ENCODE data around the gene RAET1E. TPM values are rescaled to one million over a fixed set of nuclear protein-coding genes. Genes with fewer than 3 reads are reported as not detected.

The RAET1E gene
- total and polyA plus RNA-seq, 2 donors (not counting 3 experiments of a cell fraction or from before 2014, with no cell fraction given) = 0.04 TPM; not detected in 1

DNA sequence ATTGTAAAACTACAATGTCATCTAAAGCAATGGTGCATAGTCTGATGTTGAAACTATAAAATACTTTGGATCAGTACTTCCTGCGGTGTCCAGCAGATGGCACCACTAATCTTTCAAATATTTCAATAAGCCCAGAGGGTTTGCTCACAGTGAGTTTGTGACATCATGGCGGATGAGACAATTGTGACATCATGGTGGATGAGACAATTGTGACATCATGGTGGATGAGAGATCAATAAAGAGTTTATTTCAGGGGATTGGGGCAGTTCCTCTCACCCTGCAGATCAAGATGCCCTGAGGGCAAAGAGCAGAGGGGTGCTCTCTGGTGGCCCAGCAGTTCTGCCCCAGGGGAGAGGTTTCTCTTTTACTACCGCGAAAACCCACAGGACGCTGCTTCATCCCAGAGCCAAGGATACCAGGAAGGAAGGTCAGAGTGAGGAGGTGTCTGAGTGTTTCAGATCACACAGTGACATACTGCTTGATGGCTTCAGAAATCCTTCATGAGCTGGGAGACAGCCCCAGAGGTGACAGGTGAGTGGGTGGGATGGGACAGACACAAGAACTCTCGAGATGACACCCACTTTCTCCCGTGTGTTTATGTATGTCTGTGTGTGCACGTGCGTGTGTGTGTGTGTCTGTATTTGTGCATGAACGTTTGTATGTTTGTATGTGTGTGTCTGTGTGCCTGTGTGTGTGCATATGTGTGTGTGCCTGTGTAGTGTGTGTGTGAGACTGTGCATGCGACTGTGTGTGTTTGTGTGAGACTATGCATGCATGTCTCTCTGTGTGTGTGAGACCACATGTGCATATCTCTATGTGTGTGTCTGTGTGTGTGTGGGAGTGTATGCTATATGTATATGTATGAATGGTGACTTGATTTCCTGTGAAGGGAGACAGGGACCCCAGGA lies 36.6 kb upstream of the RAET1E start:
- dilution Hi-C loops (cut with MboI; ENCODE audit: extremely low pct_ligation_motif_present, low sequenced_read_pairs) = no loop called here
- DNase-seq (ENCODE audit: low read depth, low spot score) (peak; percentile 74), FAIRE-seq (peak; percentile 85)
- no peaks in the 10 kb centered on the region for H3K36me3 ChIP-seq (ENCODE audit: control insufficient read depth in 2 of 2, extremely low read depth in 1 of 2, insufficient read depth in 2 of 2, low read length in 2 of 2)
- no peaks in the 10 kb centered on the region for H3K9me1 ChIP-seq (replicated peaks; ENCODE audit: control insufficient read depth, extremely low read depth, insufficient read depth, low read length)
- ChIA-PET POLR2A (no interaction called here), CTCF (interaction anchor here (0.6 to 2.5 kb wide), 4 partner anchors 29 to 400 kb away, joined by 3 to 63 read pairs (median 3); partner anchors contain the start of gene ULBP1)
- no peak overlapping the region for H3K27ac ChIP-seq (ENCODE audit: insufficient read depth, low read depth, low read length)
- H3K27me3 ChIP-seq (ENCODE audit: control insufficient read depth in 2 of 2, insufficient read depth in 2 of 2, low read length in 2 of 2) = peaks cover 63 to 75% of the 10 kb centered on the region in 2 experiments
- H3K79me2 ChIP-seq (ENCODE audit: control insufficient read depth, insufficient read depth, low read length) = no peaks in the 10 kb centered on the region
- no peak overlapping the region for H2AFZ ChIP-seq (ENCODE audit: low read depth, low read length)
- no peak overlapping the region for H3K9ac ChIP-seq (replicated peaks; ENCODE audit: extremely low read depth, insufficient read depth, low read length)
- intact Hi-C loops (cut with micrococcal nuclease) = loop anchor here (1.0 to 2.0 kb wide), 4 partner anchors 28 to 400 kb away; partner anchors contain the start of genes ULBP1 and ULBP3
- no TSS peak for BruUV-seq (replicated peaks)
- peaks cover 10% of the 10 kb centered on the region for H3K4me1 ChIP-seq (ENCODE audit: control insufficient read depth, extremely low read depth, insufficient read depth, low read length)
- H4K20me1 ChIP-seq (replicated peaks; ENCODE audit: control insufficient read depth, extremely low read depth, insufficient read depth, low read length) = no peaks in the 10 kb centered on the region
- H3K9me3 ChIP-seq (replicated peaks; ENCODE audit: control insufficient read depth, insufficient read depth, low read length) = no peaks in the 10 kb centered on the region
- no peak for TF ChIP-seq FOS (IDR thresholded peaks at IDR 0.05; ENCODE audit: borderline replicate concordance, insufficient read depth, low read length)
- TF ChIP-seq MYC (IDR thresholded peaks at IDR 0.05; ENCODE audit: low read depth, low read length) = no peak
- TF ChIP-seq, protein P1, sequence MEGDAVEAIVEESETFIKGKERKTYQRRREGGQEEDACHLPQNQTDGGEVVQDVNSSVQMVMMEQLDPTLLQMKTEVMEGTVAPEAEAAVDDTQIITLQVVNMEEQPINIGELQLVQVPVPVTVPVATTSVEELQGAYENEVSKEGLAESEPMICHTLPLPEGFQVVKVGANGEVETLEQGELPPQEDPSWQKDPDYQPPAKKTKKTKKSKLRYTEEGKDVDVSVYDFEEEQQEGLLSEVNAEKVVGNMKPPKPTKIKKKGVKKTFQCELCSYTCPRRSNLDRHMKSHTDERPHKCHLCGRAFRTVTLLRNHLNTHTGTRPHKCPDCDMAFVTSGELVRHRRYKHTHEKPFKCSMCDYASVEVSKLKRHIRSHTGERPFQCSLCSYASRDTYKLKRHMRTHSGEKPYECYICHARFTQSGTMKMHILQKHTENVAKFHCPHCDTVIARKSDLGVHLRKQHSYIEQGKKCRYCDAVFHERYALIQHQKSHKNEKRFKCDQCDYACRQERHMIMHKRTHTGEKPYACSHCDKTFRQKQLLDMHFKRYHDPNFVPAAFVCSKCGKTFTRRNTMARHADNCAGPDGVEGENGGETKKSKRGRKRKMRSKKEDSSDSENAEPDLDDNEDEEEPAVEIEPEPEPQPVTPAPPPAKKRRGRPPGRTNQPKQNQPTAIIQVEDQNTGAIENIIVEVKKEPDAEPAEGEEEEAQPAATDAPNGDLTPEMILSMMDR (IDR thresholded peaks at IDR 0.05; ENCODE audit: extremely low read depth in 1 of 2, insufficient read depth in 1 of 2, low read depth in 1 of 2, low read length in 2 of 2) = peak; percentile 54 to 64
- TF ChIP-seq JUN (IDR thresholded peaks at IDR 0.05; ENCODE audit: borderline replicate concordance, insufficient read depth, insufficient read length, low read depth) = peak; percentile 83
- H3K4me3 ChIP-seq (replicated peaks in 1 of 3; ENCODE audit: insufficient read depth in 1 of 3, low read depth in 1 of 3, low read length in 3 of 3) = no peak overlapping the region
- no peak overlapping the region for H3K4me2 ChIP-seq (ENCODE audit: insufficient read depth, low read length)
